Inflammatory macrophage treated with lipopolysaccharide for 4 hours (primary cell): Measurements from ENCODE around the gene RWDD3.

Source experiments
- DNase-seq: peaks from one replicate; pipeline ENCODE4 v3.0.0-alpha.2; 2020

Gene RWDD3

GRCh38 chr1:95233737-95234500 lies at the start of gene RWDD3:
Gene RWDD3, plus strand, starts transcription at chr1:95234210. Its CDS starts 21 bp downstream, at chr1:95234231.
- DNase-seq, result peak; percentile 94

- DNase-seq, result no peak
Measured at GRCh38 chr1:95186149-95186548, 47.9 kb upstream of the RWDD3 start.

GRCh38 chr1:95193591-95193990 lies 40.4 kb upstream of the RWDD3 start:
- no peak for DNase-seq

GRCh38 chr1:95195046-95195445 lies 39.0 kb upstream of the RWDD3 start:
- no peak for DNase-seq

- no peak for DNase-seq
Measured at GRCh38 chr1:95196017-95196416, 38.0 kb upstream of the RWDD3 start.

GRCh38 chr1:95197616-95198252 lies 36.3 kb upstream of the RWDD3 start:
- no peak for DNase-seq

- no peak for DNase-seq
Measured at GRCh38 chr1:95201905-95202304, 32.1 kb upstream of the RWDD3 start.

- no peak for DNase-seq
Measured at GRCh38 chr1:95203908-95204437, 30.0 kb upstream of the RWDD3 start.

GRCh38 chr1:95206514-95206913 lies 27.5 kb upstream of the RWDD3 start:
- no peak for DNase-seq

- no peak for DNase-seq
Measured at GRCh38 chr1:95207223-95207935, 26.6 kb upstream of the RWDD3 start.

- no peak for DNase-seq
Measured at GRCh38 chr1:95208876-95209275, 25.1 kb upstream of the RWDD3 start.

GRCh38 chr1:95209291-95209690 lies 24.7 kb upstream of the RWDD3 start:
- DNase-seq, result no peak

- no peak for DNase-seq
Measured at GRCh38 chr1:95216292-95216990, 17.6 kb upstream of the RWDD3 start.

- DNase-seq, result no peak
Measured at GRCh38 chr1:95217371-95217770, 16.6 kb upstream of the RWDD3 start.

- DNase-seq, result no peak
Measured at GRCh38 chr1:95219407-95219806, 14.6 kb upstream of the RWDD3 start.

- DNase-seq, result no peak
Measured at GRCh38 chr1:95221306-95221705, 12.7 kb upstream of the RWDD3 start.

GRCh38 chr1:95222629-95223028 lies 11.4 kb upstream of the RWDD3 start:
- no peak for DNase-seq

GRCh38 chr1:95223110-95223509 lies 10.9 kb upstream of the RWDD3 start:
- no peak for DNase-seq

GRCh38 chr1:95226781-95227660 lies 7.0 kb upstream of the RWDD3 start:
- DNase-seq, result no peak

- DNase-seq, result no peak
Measured at GRCh38 chr1:95229037-95229436, 5.0 kb upstream of the RWDD3 start.

GRCh38 chr1:95229706-95230105 lies 4.3 kb upstream of the RWDD3 start:
- DNase-seq, result no peak

GRCh38 chr1:95230256-95230655 lies 3.8 kb upstream of the RWDD3 start:
- DNase-seq, result no peak
